ENCODE results near the gene PDE1A.

DNA sequence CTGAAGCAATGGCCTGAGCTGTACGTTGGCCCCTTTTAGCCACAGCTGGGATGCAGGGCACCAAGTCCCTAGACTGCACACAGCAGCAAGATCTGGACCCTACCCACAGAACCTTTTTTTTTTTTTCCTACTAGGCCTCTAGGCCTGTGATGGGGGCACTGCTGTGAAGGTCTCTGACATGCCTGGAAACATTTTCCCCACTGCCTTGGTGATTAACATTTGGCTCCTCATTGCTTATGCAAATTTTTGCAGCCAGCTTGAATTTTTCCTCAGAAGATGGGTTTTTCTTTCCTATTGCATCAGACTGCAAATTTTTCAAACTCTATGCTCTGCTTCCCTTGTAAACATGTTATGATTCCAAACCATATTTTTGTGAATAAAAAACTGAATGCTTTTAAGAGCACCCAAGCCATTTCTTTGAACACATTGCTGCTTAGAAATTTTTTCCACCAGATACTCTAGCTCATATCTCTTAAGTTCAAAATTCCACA, 33.5 kb downstream of the PDE1A start:
- TF ChIP-seq, protein P1, sequence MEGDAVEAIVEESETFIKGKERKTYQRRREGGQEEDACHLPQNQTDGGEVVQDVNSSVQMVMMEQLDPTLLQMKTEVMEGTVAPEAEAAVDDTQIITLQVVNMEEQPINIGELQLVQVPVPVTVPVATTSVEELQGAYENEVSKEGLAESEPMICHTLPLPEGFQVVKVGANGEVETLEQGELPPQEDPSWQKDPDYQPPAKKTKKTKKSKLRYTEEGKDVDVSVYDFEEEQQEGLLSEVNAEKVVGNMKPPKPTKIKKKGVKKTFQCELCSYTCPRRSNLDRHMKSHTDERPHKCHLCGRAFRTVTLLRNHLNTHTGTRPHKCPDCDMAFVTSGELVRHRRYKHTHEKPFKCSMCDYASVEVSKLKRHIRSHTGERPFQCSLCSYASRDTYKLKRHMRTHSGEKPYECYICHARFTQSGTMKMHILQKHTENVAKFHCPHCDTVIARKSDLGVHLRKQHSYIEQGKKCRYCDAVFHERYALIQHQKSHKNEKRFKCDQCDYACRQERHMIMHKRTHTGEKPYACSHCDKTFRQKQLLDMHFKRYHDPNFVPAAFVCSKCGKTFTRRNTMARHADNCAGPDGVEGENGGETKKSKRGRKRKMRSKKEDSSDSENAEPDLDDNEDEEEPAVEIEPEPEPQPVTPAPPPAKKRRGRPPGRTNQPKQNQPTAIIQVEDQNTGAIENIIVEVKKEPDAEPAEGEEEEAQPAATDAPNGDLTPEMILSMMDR (IDR thresholded peaks at IDR 0.05): no peak
- TF ChIP-seq POLR2A (IDR thresholded peaks at IDR 0.05): no peak

All from esophagus squamous epithelium (tissue), 4 donors.